ENCODE data around the gene UBB.

DNA sequence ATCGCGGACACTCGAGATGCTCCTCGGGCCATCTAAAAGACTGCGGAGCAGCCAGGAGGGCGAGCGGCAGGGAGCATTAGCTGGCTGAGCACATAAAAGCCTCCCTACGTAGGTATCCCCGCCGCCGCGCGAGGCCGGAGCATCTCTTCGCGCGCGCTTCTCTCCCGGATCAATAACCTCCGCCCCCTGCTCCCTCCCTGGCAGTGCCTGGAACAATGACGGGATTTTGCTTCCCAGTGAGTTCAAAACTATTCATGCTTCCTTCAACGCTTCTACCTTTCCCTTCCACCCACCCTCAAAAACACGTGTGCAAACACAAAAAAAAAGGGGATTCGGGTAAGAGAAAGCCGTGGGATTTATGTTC is 28.6 kb upstream of the UBB start:
- TF ChIP-seq CTCF (IDR thresholded peaks at IDR 0.05) (no peak), POLR2AphosphoS5 (IDR thresholded peaks at IDR 0.05; ENCODE audit: low read depth, low read length) (no peak), SIN3A (IDR thresholded peaks at IDR 0.05; ENCODE audit: borderline replicate concordance, insufficient read depth, low read depth, low read length) (no peak)

All from Panc1 (cell line).